ENCODE measurements around the gene CTTN.

Gene CTTN

DNA sequence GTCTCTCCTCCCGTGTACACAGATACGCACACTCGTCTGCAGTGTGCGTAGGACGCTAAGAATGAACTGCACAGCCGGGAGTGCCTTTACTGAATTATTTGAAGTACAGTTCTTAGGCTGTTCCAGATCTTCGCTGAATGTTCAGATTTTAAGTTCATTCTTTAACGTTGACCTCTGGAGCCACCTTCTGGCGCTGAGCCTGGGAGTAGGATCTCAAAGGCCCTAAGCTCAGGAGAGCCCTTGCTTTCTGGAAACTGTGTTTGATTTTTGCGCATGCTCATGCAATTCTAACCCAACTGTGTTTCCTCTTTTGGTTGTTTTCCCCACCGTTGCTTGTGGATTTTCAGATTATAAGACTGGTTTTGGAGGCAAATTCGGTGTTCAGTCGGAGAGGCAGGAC lies 22.8 kb downstream of the CTTN start:
- TF ChIP-seq TAF1 (IDR thresholded peaks at IDR 0.05; ENCODE audit: borderline replicate concordance, insufficient read depth, low read length): no peak
- TF ChIP-seq POLR2AphosphoS5 (IDR thresholded peaks at IDR 0.05; ENCODE audit: low read depth, low read length): no peak
- TF ChIP-seq FOXP2 (optimal IDR thresholded peaks at IDR 0.05; ENCODE audit: borderline replicate concordance, extremely low read depth, extremely low read length, insufficient read depth): no peak
- TF ChIP-seq, protein P1, sequence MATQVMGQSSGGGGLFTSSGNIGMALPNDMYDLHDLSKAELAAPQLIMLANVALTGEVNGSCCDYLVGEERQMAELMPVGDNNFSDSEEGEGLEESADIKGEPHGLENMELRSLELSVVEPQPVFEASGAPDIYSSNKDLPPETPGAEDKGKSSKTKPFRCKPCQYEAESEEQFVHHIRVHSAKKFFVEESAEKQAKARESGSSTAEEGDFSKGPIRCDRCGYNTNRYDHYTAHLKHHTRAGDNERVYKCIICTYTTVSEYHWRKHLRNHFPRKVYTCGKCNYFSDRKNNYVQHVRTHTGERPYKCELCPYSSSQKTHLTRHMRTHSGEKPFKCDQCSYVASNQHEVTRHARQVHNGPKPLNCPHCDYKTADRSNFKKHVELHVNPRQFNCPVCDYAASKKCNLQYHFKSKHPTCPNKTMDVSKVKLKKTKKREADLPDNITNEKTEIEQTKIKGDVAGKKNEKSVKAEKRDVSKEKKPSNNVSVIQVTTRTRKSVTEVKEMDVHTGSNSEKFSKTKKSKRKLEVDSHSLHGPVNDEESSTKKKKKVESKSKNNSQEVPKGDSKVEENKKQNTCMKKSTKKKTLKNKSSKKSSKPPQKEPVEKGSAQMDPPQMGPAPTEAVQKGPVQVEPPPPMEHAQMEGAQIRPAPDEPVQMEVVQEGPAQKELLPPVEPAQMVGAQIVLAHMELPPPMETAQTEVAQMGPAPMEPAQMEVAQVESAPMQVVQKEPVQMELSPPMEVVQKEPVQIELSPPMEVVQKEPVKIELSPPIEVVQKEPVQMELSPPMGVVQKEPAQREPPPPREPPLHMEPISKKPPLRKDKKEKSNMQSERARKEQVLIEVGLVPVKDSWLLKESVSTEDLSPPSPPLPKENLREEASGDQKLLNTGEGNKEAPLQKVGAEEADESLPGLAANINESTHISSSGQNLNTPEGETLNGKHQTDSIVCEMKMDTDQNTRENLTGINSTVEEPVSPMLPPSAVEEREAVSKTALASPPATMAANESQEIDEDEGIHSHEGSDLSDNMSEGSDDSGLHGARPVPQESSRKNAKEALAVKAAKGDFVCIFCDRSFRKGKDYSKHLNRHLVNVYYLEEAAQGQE (IDR thresholded peaks at IDR 0.05; ENCODE audit: insufficient read depth in 1 of 2, low read depth in 2 of 2, low read length in 2 of 2): no peak
- no peak for TF ChIP-seq SIN3A (IDR thresholded peaks at IDR 0.05; ENCODE audit: borderline replicate concordance, insufficient read depth, low read length)

DNA sequence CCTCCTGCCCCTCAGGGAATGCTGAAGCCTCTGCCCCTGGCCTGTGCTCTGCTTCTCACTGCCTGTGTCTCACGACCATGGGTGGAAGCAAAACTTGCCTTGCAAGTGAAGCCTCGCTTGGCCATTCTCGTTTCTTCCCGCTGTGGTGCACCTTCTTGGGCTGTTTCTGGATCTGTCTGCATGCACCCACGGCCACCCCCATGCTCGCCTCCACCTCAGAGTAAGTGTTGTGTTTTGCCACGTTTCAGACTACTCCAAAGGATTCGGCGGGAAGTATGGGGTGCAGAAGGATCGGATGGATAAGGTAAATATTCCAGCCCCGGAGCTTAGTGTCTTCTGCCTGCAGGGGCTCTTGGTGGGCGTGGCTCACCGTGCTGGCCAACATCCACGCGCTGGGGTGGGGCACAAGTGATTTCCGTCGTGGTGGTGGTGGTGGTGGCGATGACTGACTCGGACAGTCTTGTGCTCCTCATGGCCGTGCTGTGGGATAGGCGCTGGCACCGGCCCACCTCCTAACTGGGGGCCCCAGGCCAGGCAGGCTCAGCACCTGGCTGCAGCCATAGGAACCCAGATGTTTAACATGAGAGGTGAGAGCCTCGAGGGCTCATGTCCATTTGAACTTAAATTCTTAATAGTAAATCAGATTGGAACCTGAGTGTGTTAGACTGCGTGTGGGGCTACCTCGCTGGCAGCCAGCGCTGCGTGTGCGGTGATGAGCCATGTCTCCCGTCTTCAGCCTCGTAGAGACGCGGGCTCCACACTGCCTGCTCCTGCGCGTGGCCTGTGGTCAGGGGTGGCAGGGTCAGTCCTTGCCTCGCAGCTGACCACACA lies 24.6 kb downstream of the CTTN start:
- TF ChIP-seq, protein P1 (IDR thresholded peaks at IDR 0.05; ENCODE audit: insufficient read depth in 1 of 2, low read depth in 2 of 2, low read length in 2 of 2): no peak
- TF ChIP-seq POLR2AphosphoS5 (IDR thresholded peaks at IDR 0.05; ENCODE audit: low read depth, low read length) (no peak), SIN3A (IDR thresholded peaks at IDR 0.05; ENCODE audit: borderline replicate concordance, insufficient read depth, low read length) (no peak), FOXP2 (optimal IDR thresholded peaks at IDR 0.05; ENCODE audit: borderline replicate concordance, extremely low read depth, extremely low read length, insufficient read depth) (no peak), TAF1 (IDR thresholded peaks at IDR 0.05; ENCODE audit: borderline replicate concordance, insufficient read depth, low read length) (no peak)

DNA sequence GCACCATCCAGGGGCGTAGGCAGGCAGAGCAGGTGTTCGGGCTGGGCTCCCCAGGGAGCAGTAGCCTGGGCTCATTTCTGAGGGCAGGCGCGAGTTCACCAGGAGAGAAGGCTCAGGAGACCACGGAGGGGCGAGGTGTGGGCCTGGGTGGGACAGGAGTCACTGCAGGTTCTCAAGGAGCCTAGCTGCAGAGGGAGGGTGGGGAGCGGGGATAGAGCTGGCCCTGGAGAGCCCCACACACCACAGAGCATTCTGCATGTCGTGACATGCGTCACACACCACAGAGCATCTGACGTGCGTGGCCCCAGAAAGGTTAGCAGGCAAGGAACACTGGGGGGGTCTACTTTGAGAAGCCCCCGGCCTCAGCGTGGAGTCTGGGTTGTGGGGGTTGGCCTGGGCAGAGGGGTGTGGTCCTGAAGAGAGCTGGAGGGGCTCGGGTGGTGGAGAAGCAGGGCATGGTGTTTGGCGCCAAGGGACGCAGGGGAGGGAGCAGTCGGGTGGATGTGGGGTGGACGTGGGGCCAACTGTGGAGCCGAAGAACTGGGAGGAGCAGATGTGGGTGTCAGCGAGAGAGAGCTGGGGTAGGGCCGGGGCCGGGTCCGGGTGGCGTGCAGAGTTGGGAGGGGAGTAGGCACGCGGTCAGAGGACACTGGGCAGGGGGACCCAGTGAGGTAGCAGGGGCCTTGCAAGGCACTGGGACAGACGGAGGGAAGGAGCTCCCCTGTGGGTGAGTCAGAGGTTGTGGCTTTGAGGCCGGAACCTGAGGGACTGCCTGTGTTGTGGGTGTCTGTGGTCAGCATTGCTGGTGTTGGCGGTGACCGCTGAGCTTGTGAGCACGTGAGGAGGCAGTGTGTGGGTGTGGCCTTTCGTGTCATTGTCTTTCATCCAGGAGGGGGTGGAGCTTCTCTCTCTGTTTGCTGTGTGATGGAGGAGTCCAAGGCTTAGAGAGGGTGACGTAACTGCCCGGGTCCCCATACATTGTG lies 25.5 kb downstream of the CTTN start:
- TF ChIP-seq, protein P1 (IDR thresholded peaks at IDR 0.05; ENCODE audit: insufficient read depth in 1 of 2, low read depth in 2 of 2, low read length in 2 of 2): no peak
- TF ChIP-seq SIN3A (IDR thresholded peaks at IDR 0.05; ENCODE audit: borderline replicate concordance, insufficient read depth, low read length): no peak
- TF ChIP-seq FOXP2 (optimal IDR thresholded peaks at IDR 0.05; ENCODE audit: borderline replicate concordance, extremely low read depth, extremely low read length, insufficient read depth): peak; percentile 49

DNA sequence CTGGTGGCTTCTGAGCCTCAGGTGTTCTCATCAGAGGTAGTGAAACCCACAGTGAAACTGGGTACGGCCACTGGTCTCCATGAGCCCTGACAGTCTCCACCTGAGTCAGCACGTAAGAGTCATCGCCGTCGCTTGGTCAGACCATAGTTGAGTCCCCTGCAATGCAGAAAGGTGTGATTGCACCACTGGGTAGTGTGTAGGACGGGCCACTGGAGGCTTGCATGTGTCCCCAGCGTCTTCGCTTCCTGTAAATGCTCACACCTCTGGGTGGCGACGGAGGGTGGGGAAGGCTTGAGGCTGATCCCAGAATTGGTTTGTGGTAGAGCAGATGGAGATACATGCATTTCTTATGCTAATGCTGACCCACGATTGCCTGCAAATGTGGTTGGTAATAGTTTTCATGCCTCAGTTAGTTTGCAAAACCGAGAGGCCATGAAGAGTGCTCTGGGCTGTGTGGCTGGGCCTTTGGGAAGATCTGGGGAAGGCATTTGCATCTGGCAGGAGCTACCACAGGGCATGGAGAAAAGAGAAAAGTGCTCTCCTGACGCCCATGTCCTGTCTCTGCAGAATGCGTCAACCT lies 26.5 kb downstream of the CTTN start:
- TF ChIP-seq SIN3A (IDR thresholded peaks at IDR 0.05; ENCODE audit: borderline replicate concordance, insufficient read depth, low read length) (no peak), FOXP2 (optimal IDR thresholded peaks at IDR 0.05; ENCODE audit: borderline replicate concordance, extremely low read depth, extremely low read length, insufficient read depth) (no peak), TAF1 (IDR thresholded peaks at IDR 0.05; ENCODE audit: borderline replicate concordance, insufficient read depth, low read length) (no peak), POLR2AphosphoS5 (IDR thresholded peaks at IDR 0.05; ENCODE audit: low read depth, low read length) (no peak)
- TF ChIP-seq, protein P1 (IDR thresholded peaks at IDR 0.05; ENCODE audit: insufficient read depth in 1 of 2, low read depth in 2 of 2, low read length in 2 of 2): no peak
